GM08714 (cell line): ENCODE data around the gene TMPRSS11B.

Experiments
- H3K4me3 ChIP-seq: fragments of 200-500 bp; sonication (Bioruptor generic); 2 replicates; pipeline ENCODE4 v1.5.1; 2014; ENCODE audit warnings: mild to moderate bottlenecking, low read length, inconsistent platforms
- ZNF274 ChIP-seq: IDR thresholded peaks from 2 replicates; pipeline ENCODE4 v1.6.1; 2012; ENCODE audit warnings: mild to moderate bottlenecking, low read depth, low read length

The TMPRSS11B gene

DNA sequence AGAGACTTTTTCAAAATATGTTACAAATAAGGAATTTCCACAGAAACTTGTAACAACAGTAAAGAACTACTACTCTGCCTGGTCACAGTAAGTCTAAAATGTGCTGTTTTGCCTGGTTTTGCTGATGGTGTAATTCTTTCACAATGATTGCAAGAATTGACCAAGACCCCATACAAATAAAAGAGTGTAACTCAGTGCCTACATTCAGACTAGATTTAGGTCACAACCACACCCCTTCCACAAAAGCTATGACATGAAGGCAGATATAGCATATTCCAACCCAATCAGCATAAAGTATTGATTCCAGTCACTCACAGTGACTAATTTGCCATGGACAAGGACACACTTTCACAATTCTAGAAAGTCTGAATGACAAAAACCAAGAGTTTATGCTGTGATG is 62.1 kb downstream of the TMPRSS11B start:
- TF ChIP-seq ZNF274: no peak
- no peak overlapping the region for H3K4me3 ChIP-seq

DNA sequence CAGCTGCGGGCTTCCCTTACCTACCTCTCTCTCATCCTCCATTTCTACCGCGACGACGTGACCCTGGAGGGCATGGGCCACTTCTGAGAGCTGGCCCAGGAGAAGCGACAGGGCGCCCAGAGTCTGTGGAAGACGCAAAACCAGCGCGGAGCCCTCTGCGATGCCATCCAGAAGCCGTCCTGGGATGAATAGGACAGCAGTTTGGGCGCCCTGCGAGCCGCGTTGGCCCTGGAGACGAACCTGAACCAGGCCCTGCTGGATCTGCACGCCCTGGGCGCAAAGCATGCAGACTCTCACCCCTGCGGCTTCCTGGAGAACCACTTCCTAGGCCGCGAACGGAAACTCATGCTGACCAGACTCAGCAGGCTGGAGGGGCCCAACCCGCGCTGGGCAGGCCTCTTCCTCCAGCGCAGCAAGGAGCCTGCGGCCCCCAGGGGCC is 63.1 kb downstream of the TMPRSS11B start:
- TF ChIP-seq ZNF274: no peak

DNA sequence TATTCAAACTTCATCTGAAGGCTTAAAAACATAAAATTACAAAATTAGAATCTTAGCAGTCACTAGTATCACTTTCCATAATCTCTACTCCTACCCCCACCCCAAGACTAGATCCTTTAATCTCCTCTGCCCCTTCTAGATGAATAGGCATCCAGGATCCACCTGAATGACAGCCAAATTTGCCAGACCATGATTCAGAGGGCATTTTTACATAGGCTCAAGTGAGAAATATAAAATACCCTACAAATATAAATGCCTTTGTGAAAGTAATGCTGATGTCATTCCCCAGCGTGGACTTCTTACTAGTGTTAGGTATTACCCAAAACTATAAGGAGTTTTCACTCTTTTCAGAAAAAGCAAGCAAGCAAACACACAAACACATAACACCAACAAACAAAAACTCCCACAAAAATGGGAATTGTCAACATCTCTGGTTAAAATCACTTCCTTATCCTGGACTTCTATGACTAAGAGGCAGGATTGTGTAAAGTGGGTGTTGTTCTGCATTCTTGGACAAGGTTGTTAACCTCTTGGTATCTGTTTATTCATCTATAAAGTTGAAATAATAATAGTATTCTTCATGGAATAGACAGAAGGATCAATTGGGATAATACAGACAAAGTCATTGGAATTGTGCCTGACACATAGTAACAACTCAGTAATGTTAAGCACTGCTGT is 64.5 kb downstream of the TMPRSS11B start:
- no peak for TF ChIP-seq ZNF274

More for the DNA sequence above, 63.1 kb downstream of the TMPRSS11B start:
- H3K4me3 ChIP-seq: no peak overlapping the region

DNA sequence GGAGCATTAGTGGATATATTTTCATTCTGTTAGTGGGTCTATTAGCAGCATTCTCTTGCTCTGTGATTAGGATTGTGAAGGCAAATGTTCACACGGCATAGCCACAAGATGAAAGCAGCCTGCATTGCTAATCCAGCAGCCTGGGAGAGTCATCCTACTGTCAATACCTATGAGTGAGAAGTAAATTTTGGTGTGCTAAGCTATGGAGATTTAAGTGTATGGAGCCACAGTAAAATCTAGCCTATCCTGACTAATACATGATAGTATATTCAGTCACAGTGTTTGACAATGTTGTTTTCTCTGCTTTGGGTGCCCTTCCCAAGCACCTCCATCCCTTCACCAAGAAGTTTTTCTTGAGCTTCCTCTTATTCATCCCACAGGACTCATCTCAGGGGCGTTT is 68.6 kb downstream of the TMPRSS11B start:
- no peak for TF ChIP-seq ZNF274
- H3K4me3 ChIP-seq: no peak overlapping the region

More for the DNA sequence above, 64.5 kb downstream of the TMPRSS11B start:
- H3K4me3 ChIP-seq: no peak overlapping the region
